ENCODE results near the gene TBC1D14.

DNA sequence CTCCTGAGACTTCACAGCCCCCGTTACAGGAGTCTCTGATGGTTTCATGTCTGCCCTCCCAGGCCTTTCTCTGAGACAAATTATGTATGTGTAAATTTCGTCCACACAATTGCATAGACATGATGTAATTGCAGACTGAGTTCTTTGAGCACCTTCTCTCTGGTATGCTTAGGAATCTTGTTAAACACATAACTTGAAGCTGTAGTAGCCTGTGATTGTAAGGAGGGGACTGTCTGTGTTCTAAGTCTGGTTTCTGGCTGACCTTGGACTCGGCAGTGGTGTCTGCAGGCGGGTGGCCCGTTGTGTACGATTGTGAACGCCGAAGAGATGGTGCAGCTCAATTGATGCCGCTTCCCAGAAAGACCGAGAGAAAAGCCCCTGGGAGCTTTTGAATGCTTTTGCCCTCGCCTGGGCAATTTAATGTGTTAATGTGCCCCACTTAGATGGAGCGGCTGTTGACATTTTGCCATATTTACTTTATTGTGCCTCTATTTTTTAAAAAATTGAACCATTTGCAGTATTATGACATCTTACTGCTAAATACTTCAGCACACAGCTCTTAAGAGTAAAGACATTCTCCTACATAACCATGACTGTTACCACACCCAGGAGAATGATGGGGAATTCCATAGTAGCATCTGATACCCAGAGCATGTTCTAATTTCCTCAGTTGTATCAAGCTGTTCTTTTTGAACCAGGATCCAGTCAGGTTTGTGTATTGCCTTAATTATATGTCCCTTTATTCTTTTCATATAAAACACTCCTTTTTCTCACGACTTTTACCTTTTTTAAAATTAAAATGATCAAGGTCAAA, 75.2 kb downstream of the TBC1D14 start:
- TF ChIP-seq, protein P1, sequence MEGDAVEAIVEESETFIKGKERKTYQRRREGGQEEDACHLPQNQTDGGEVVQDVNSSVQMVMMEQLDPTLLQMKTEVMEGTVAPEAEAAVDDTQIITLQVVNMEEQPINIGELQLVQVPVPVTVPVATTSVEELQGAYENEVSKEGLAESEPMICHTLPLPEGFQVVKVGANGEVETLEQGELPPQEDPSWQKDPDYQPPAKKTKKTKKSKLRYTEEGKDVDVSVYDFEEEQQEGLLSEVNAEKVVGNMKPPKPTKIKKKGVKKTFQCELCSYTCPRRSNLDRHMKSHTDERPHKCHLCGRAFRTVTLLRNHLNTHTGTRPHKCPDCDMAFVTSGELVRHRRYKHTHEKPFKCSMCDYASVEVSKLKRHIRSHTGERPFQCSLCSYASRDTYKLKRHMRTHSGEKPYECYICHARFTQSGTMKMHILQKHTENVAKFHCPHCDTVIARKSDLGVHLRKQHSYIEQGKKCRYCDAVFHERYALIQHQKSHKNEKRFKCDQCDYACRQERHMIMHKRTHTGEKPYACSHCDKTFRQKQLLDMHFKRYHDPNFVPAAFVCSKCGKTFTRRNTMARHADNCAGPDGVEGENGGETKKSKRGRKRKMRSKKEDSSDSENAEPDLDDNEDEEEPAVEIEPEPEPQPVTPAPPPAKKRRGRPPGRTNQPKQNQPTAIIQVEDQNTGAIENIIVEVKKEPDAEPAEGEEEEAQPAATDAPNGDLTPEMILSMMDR (IDR thresholded peaks at IDR 0.05; ENCODE audit: poor library complexity), result no peak
- TF ChIP-seq EZH2phosphoT487 (IDR thresholded peaks at IDR 0.05; ENCODE audit: low read depth, severe bottlenecking, unreplicated experiment) (no peak), EZH2 (IDR thresholded peaks at IDR 0.05; ENCODE audit: borderline replicate concordance) (no peak)
